Measurements from ENCODE around the gene QRSL1. TPM values are rescaled to one million over a fixed set of nuclear protein-coding genes. Genes with fewer than 3 reads are reported as not detected.

Gene QRSL1
- total RNA-seq, 1 donor from 2014 or later = 9.7 TPM

- Mint-ChIP-seq H3K4me1 (ENCODE audit: low read depth) (peaks cover 13% of the 10 kb centered on the region), H3K36me3 (ENCODE audit: low read depth) (peaks cover 2% of the 10 kb centered on the region), H3K27me3 (ENCODE audit: low read depth) (no peaks in the 10 kb centered on the region), H3K4me3 (ENCODE audit: unreplicated experiment) (no peak overlapping the region), H3K27ac (ENCODE audit: unreplicated experiment) (no peak overlapping the region), H3K9me3 (ENCODE audit: low read depth) (no peaks in the 10 kb centered on the region)
- DNase-seq (ENCODE audit: low spot score) = no peak
- TF ChIP-seq, protein P1, sequence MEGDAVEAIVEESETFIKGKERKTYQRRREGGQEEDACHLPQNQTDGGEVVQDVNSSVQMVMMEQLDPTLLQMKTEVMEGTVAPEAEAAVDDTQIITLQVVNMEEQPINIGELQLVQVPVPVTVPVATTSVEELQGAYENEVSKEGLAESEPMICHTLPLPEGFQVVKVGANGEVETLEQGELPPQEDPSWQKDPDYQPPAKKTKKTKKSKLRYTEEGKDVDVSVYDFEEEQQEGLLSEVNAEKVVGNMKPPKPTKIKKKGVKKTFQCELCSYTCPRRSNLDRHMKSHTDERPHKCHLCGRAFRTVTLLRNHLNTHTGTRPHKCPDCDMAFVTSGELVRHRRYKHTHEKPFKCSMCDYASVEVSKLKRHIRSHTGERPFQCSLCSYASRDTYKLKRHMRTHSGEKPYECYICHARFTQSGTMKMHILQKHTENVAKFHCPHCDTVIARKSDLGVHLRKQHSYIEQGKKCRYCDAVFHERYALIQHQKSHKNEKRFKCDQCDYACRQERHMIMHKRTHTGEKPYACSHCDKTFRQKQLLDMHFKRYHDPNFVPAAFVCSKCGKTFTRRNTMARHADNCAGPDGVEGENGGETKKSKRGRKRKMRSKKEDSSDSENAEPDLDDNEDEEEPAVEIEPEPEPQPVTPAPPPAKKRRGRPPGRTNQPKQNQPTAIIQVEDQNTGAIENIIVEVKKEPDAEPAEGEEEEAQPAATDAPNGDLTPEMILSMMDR (IDR thresholded peaks at IDR 0.05) = no peak
These were observed 11.5 kb upstream of the QRSL1 start for GRCh38 chr6:106617857-106618256.

DNA sequence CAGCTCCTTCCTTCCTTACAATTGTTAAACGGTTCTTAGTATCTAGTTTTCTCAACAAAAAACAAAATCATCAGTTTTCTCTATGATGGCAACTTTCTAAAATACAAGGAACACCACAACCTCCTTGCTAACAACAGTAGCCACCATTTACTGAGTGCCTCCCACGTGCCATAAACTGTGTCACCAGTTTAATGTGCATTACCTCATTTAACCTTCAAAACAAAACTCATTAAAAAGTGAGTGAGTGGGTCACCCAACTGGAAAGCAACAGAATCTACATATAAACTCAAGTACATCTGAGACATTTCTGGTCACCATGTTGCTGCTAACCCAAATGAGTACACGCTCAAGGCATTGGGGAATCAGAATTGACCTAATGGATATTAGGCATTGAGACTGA, 11.1 kb upstream of the QRSL1 start:
- H3K4me1 Mint-ChIP-seq (ENCODE audit: low read depth) = peaks cover 13% of the 10 kb centered on the region
- H3K27ac Mint-ChIP-seq (ENCODE audit: unreplicated experiment) = no peak overlapping the region
- DNase-seq (ENCODE audit: low spot score) = no peak
- no peaks in the 10 kb centered on the region for H3K9me3 Mint-ChIP-seq (ENCODE audit: low read depth)
- H3K36me3 Mint-ChIP-seq (ENCODE audit: low read depth) = peaks cover 4% of the 10 kb centered on the region
- H3K4me3 Mint-ChIP-seq (ENCODE audit: unreplicated experiment) = no peak overlapping the region
- TF ChIP-seq, protein P1 (IDR thresholded peaks at IDR 0.05) = no peak
- H3K27me3 Mint-ChIP-seq (ENCODE audit: low read depth) = no peaks in the 10 kb centered on the region

DNA sequence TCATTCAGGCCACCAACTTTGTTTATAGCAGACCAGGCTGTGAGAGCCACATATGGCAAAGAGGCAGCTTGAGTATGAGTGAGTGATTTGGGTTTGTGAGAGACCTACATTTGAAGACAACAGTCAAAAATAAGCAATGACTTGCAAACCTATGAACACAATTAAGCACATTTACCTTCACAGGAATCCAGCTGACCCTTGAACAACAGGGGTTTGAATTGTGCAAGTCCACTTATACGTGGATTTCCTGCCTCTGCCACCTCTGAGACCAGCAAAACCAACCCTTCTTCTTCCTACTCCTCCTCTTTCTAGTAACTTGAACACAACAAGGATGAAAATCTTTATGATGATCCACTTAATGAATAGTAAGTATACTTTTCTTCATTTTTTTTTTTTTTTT, 10.2 kb upstream of the QRSL1 start:
- H3K4me3 Mint-ChIP-seq (ENCODE audit: unreplicated experiment) = no peak overlapping the region
- H3K27ac Mint-ChIP-seq (ENCODE audit: unreplicated experiment) = no peak overlapping the region
- H3K27me3 Mint-ChIP-seq (ENCODE audit: low read depth) = no peaks in the 10 kb centered on the region
- peaks cover 13% of the 10 kb centered on the region for H3K4me1 Mint-ChIP-seq (ENCODE audit: low read depth)
- no peaks in the 10 kb centered on the region for H3K9me3 Mint-ChIP-seq (ENCODE audit: low read depth)
- no peak for DNase-seq (ENCODE audit: low spot score)
- peaks cover 4% of the 10 kb centered on the region for H3K36me3 Mint-ChIP-seq (ENCODE audit: low read depth)
- TF ChIP-seq, protein P1 (IDR thresholded peaks at IDR 0.05) = no peak

GRCh38 chr6:106620931-106621672, 8.3 kb upstream of the QRSL1 start:
- peaks cover 4% of the 10 kb centered on the region for H3K36me3 Mint-ChIP-seq (ENCODE audit: low read depth)
- no peak for DNase-seq (ENCODE audit: low spot score)
- H3K27me3 Mint-ChIP-seq (ENCODE audit: low read depth) = no peaks in the 10 kb centered on the region
- TF ChIP-seq, protein P1 (IDR thresholded peaks at IDR 0.05) = no peak
- peak overlapping the region; percentile 72 for H3K27ac Mint-ChIP-seq (ENCODE audit: unreplicated experiment)
- no peak overlapping the region for H3K4me3 Mint-ChIP-seq (ENCODE audit: unreplicated experiment)
- H3K9me3 Mint-ChIP-seq (ENCODE audit: low read depth) = no peaks in the 10 kb centered on the region
- peaks cover 13% of the 10 kb centered on the region for H3K4me1 Mint-ChIP-seq (ENCODE audit: low read depth)

GRCh38 chr6:106622412-106622811, 7.0 kb upstream of the QRSL1 start:
- TF ChIP-seq, protein P1 (IDR thresholded peaks at IDR 0.05) = no peak

More at GRCh38 chr6:106622412-106622811, 7.0 kb upstream of the QRSL1 start:
- no peak overlapping the region for H3K27ac Mint-ChIP-seq (ENCODE audit: unreplicated experiment)
- peaks cover 4% of the 10 kb centered on the region for H3K36me3 Mint-ChIP-seq (ENCODE audit: low read depth)
- peaks cover 13% of the 10 kb centered on the region for H3K4me1 Mint-ChIP-seq (ENCODE audit: low read depth)
- H3K9me3 Mint-ChIP-seq (ENCODE audit: low read depth) = no peaks in the 10 kb centered on the region
- no peak for DNase-seq (ENCODE audit: low spot score)
- H3K27me3 Mint-ChIP-seq (ENCODE audit: low read depth) = no peaks in the 10 kb centered on the region
- H3K4me3 Mint-ChIP-seq (ENCODE audit: unreplicated experiment) = no peak overlapping the region
